PC-9 (cell line): ENCODE results near the gene GKN1. TPM values are rescaled to one million over a fixed set of nuclear protein-coding genes. Genes with fewer than 3 reads are reported as not detected.
A peak's percentile ranks its signal among the peaks of the same experiment; 100 is the strongest.

Experiments used
- BruUV-seq: library from RNA; stranded (reverse); fragments of 400-500 nt; replicated peaks from 2 replicates; lab custom pipeline; 2021; lab: Mats Ljungman, UMichigan
- CTCF ChIA-PET: fragments of 300-600 bp; sonication (Branson Sonifier 250); formaldehyde crosslinking; loops from one replicate; lab custom pipeline; 2022; ENCODE audit warnings: antibody characterized with exemption; lab: Charles Lee
- POLR2A ChIA-PET: fragments of 300-600 bp; sonication (Branson Sonifier 250); formaldehyde crosslinking; loops from one replicate; lab custom pipeline; 2022; ENCODE audit warnings: antibody characterized with exemption; ENCODE audit not compliant: unreplicated experiment; lab: Charles Lee
- DNase-seq, 2 experiments: peaks; one replicate each; pipeline versions ENCODE4 v3.0.0 to v3.0.0-alpha.2; 2015 to 2022; ENCODE audit warnings: mixed read lengths in 1 of 2
- H2AFZ ChIP-seq: fragments of 200-600 bp; sonication (generic); 2 replicates; pipeline ENCODE4 v1.8.1; 2017; ENCODE audit warnings: antibody characterized with exemption
- H3F3A ChIP-seq: fragments of 200-600 bp; sonication (generic); 2 replicates; pipeline ENCODE4 v1.8.1; 2017; ENCODE audit warnings: antibody characterized with exemption, mild to moderate bottlenecking, low read depth; ENCODE audit not compliant: insufficient read depth
- H3K27ac ChIP-seq: fragments of 200-600 bp; sonication (generic); 2 replicates; pipeline ENCODE4 v1.6.1; 2016; ENCODE audit warnings: mixed run types
- H3K27me3 ChIP-seq: fragments of 200-600 bp; sonication (generic); 2 replicates; pipeline ENCODE4 v1.6.1; 2016; ENCODE audit warnings: low read depth, mixed run types; ENCODE audit not compliant: insufficient read depth
- H3K36me3 ChIP-seq: fragments of 200-600 bp; sonication (generic); 2 replicates; pipeline ENCODE4 v1.6.1; 2016; ENCODE audit warnings: low read depth, mixed run types
- H3K4me1 ChIP-seq: fragments of 200-600 bp; sonication (generic); replicated peaks from 2 replicates; pipeline ENCODE4 v1.6.1; 2016; ENCODE audit warnings: mixed run types; ENCODE audit not compliant: insufficient read depth
- H3K4me2 ChIP-seq: fragments of 200-600 bp; sonication (generic); 2 replicates; pipeline ENCODE4 v1.6.1; 2017; ENCODE audit warnings: mixed run types
- H3K4me3 ChIP-seq: fragments of 200-600 bp; sonication (generic); 2 replicates; pipeline ENCODE4 v1.6.1; 2016; ENCODE audit warnings: mixed run types
- H3K79me2 ChIP-seq: fragments of 200-600 bp; sonication (generic); 2 replicates; pipeline ENCODE4 v1.6.1; 2017; ENCODE audit warnings: low read depth, mixed run types
- H3K9me2 ChIP-seq: fragments of 200-600 bp; sonication (generic); 2 replicates; pipeline ENCODE4 v1.8.1; 2017; ENCODE audit warnings: mild to moderate bottlenecking; ENCODE audit not compliant: insufficient read depth
- H3K9me3 ChIP-seq: fragments of 200-600 bp; sonication (generic); 2 replicates; pipeline ENCODE4 v1.8.1; 2016; ENCODE audit warnings: low read depth; ENCODE audit not compliant: insufficient read depth
- H4K20me1 ChIP-seq: fragments of 200-600 bp; sonication (generic); 2 replicates; pipeline ENCODE4 v1.8.1; 2017; ENCODE audit not compliant: insufficient read depth
- EZH2 ChIP-seq: fragments of 200-600 bp; sonication (generic); IDR thresholded peaks from 2 replicates; pipeline ENCODE4 v1.8.0; 2017; ENCODE audit warnings: antibody characterized with exemption, low read depth
- intact Hi-C: fragments of 100-400 bp; cut with micrococcal nuclease; formaldehyde crosslinking; loops from one replicate; pipeline ENCODE4 v1.10.0; 2022; ENCODE audit not compliant: unreplicated experiment
- total RNA-seq: library from RNA; stranded (reverse); gene quantifications from 2 replicates; pipeline ENCODE4 v1.2.3, GENCODE V29; 2021
- TF ChIP-seq, protein P1 (sequence below): fragments of 200-600 bp; sonication (generic); conservative IDR thresholded peaks from 2 replicates; pipeline ENCODE4 v1.6.1; 2017; ENCODE audit warnings: mixed run types, antibody characterized with exemption, mild to moderate bottlenecking, moderate library complexity

The GKN1 gene
- total RNA-seq, 1 experiment from 2014 or later = not detected

DNA sequence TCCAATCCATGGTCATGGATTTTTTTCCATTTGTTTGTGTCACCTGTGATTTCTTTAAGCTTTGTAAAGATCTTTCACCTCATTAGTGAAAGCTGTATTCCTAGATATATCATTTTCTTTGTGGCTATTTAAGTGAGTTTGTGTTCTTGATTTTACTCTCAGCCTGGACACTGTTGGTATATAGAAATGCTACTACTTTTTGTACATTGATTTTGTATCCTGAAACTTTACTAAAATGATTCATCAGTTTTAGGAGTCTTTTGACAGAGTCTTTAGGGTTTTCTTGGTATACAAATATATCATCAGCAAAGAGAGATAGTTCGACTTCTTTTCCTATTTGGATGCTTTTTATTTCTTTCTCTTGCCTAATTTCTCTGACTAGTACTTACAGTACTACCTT, 34.1 kb upstream of the GKN1 start:
- no peak overlapping the region for H3K4me2 ChIP-seq
- H3K27ac ChIP-seq = no peak overlapping the region
- H3K9me2 ChIP-seq = no peaks in the 10 kb centered on the region
- ChIA-PET POLR2A (no interaction called here), CTCF (no interaction called here)
- no peaks in the 10 kb centered on the region for H4K20me1 ChIP-seq
- H3K9me3 ChIP-seq = peaks cover 3% of the 10 kb centered on the region
- intact Hi-C loops = no loop called here
- H3K79me2 ChIP-seq = no peaks in the 10 kb centered on the region
- H3F3A ChIP-seq = no peaks in the 10 kb centered on the region
- no TSS peak for BruUV-seq
- no peaks in the 10 kb centered on the region for H3K27me3 ChIP-seq
- H3K36me3 ChIP-seq = no peaks in the 10 kb centered on the region
- H3K4me1 ChIP-seq = no peaks in the 10 kb centered on the region
- TF ChIP-seq EZH2 = no peak
- TF ChIP-seq, protein P1, sequence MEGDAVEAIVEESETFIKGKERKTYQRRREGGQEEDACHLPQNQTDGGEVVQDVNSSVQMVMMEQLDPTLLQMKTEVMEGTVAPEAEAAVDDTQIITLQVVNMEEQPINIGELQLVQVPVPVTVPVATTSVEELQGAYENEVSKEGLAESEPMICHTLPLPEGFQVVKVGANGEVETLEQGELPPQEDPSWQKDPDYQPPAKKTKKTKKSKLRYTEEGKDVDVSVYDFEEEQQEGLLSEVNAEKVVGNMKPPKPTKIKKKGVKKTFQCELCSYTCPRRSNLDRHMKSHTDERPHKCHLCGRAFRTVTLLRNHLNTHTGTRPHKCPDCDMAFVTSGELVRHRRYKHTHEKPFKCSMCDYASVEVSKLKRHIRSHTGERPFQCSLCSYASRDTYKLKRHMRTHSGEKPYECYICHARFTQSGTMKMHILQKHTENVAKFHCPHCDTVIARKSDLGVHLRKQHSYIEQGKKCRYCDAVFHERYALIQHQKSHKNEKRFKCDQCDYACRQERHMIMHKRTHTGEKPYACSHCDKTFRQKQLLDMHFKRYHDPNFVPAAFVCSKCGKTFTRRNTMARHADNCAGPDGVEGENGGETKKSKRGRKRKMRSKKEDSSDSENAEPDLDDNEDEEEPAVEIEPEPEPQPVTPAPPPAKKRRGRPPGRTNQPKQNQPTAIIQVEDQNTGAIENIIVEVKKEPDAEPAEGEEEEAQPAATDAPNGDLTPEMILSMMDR = no peak
- no peak overlapping the region for H2AFZ ChIP-seq
- H3K4me3 ChIP-seq = no peak overlapping the region
- DNase-seq = no peak

DNA sequence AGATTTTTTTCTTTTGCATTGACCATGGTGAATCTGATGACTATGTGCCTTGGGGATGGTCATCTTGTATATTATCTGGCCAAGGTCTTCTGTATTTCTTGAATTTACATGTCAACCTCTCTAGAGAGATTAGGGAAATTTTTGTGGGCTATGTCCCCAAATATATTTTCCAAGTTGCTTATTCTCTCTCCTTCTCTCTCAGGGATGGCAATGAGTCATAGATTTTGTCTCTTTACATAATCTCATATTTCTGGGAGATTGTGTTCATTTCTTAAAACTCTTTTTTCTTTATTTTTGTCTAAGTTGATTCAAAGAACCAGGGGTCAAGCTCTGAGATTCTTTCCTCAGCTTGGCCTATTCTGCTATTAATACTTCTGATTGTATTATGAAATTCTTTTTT, 31.6 kb upstream of the GKN1 start:
- Histone ChIP-seq H3K36me3 (no peaks in the 10 kb centered on the region), H3F3A (no peaks in the 10 kb centered on the region), H3K4me3 (no peak overlapping the region), H4K20me1 (no peaks in the 10 kb centered on the region), H3K27me3 (no peaks in the 10 kb centered on the region), H3K4me1 (no peaks in the 10 kb centered on the region), H3K79me2 (no peaks in the 10 kb centered on the region), H3K9me2 (no peaks in the 10 kb centered on the region), H3K4me2 (no peak overlapping the region), H3K9me3 (peaks cover 3% of the 10 kb centered on the region), H2AFZ (no peak overlapping the region), H3K27ac (no peak overlapping the region)
- no TSS peak for BruUV-seq
- no peak for DNase-seq
- POLR2A ChIA-PET = no interaction called here
- CTCF ChIA-PET = interaction anchor here (0.6 to 0.9 kb wide), 2 partner anchors 365 to 711 kb away, joined by 3 to 5 read pairs; no protein-coding TSS in a partner anchor
- intact Hi-C loops = loop anchor here (1.0 kb wide), 2 partner anchors 70 to 364 kb away; partner anchors contain the start of gene ANTXR1
- TF ChIP-seq, protein P1 = no peak
- TF ChIP-seq EZH2 = no peak

DNA sequence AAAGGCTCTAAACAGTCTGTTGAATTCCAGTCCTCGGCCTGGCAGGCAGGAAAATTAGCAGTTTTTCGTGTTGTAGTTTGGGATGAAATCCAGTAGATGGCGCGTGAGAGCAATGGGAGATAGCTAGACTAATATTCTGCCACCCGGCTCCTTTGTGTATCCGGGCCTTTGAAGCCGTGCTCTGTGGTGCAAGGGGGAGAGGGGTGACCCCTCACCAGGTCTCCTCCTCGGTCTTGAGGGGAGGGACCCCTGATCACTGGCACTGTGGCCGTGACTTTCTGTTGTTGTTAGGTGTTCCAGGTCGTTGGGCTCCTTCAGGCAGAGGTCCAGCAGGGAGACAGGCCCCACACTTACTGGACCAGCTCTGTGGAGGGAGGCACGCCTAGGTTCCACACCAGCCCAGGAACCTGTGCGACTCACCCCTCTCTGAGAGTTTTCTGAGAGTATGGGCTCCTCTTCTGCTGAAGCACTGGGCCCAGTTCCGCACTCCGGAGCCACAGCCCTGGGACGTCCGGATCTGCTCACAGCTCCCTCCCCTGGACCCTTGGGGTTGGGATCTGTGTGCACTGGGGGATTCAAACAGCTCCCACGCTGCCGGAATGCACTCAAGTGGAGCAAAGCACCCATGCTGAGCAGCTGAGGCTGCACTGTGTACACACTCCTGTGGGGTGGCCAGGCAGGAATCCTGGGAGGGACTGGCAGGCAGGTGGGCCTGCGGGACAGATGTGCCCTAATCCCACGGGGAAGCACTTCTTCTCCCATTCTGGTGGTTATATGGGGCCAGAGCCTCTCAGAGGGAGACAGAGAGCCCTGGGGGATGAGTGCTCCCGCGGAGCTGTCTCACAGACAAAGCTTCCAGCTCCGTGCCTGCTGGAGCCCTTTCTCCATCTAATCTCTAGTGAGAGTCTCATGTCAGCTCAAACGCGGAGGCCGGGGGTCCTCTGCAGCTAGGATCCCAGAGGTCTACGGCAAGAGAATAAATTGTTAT, 30.6 kb upstream of the GKN1 start:
- no peaks in the 10 kb centered on the region for H3K79me2 ChIP-seq
- no peaks in the 10 kb centered on the region for H3K9me2 ChIP-seq
- BruUV-seq = no TSS peak
- H3K4me1 ChIP-seq = no peaks in the 10 kb centered on the region
- peak; percentile 52 to 57 for DNase-seq
- H3K36me3 ChIP-seq = no peaks in the 10 kb centered on the region
- H3K27me3 ChIP-seq = no peaks in the 10 kb centered on the region
- H3K9me3 ChIP-seq = peaks cover 3% of the 10 kb centered on the region
- 0 out of 2 replicates have a peak overlapping the region, but pooled peaks have one; percentile 26 for H2AFZ ChIP-seq
- TF ChIP-seq EZH2 = no peak
- TF ChIP-seq, protein P1 = peak; percentile 87
- H3K4me2 ChIP-seq = peak overlapping the region; percentile 10; the same call in 1 of the 2 replicates
- no peak overlapping the region for H3K4me3 ChIP-seq
- H4K20me1 ChIP-seq = no peaks in the 10 kb centered on the region
- ChIA-PET POLR2A (interaction anchor here (0.6 kb wide), 2 partner anchors 71 to 186 kb away, joined by 4 to 5 read pairs; no protein-coding TSS in a partner anchor), CTCF (interaction anchor here (0.6 to 0.9 kb wide), 2 partner anchors 109 to 364 kb away, joined by 3 read pairs; no protein-coding TSS in a partner anchor)
- no peak overlapping the region for H3K27ac ChIP-seq
- no peaks in the 10 kb centered on the region for H3F3A ChIP-seq
- intact Hi-C loops = loop anchor here (1.0 kb wide), 2 partner anchors 69 to 363 kb away; partner anchors contain the start of gene ANTXR1
